Occipital lobe (tissue), 3 donors: ENCODE data around the gene ZNF844. TPM values are rescaled to one million over a fixed set of nuclear protein-coding genes. Genes with fewer than 3 reads are reported as not detected.
A peak's percentile ranks its signal among the peaks of the same experiment; 100 is the strongest.
"Not testable (repeated sequence)": the region's sequence is repeated elsewhere in the genome, so short reads cannot be mapped to it uniquely, and the experiment has no call there.

Source experiments
- DNase-seq: peaks from one replicate; lab custom pipeline; 2025; lab: John Stamatoyannopoulos, UW
- small RNA-seq: library from RNA; depleted of rRNA; stranded (forward); fragments of <200 nt; gene quantifications from one replicate; pipeline ENCODE3, GENCODE V24; 2014
- total RNA-seq: library from RNA; depleted of rRNA; stranded (reverse); fragments of >200 nt; gene quantifications from one replicate; pipeline ENCODE4 v1.2.3, GENCODE V29; 2014

Gene ZNF844
- total RNA-seq, 1 donor from 2014 or later: 13.7 TPM

DNA sequence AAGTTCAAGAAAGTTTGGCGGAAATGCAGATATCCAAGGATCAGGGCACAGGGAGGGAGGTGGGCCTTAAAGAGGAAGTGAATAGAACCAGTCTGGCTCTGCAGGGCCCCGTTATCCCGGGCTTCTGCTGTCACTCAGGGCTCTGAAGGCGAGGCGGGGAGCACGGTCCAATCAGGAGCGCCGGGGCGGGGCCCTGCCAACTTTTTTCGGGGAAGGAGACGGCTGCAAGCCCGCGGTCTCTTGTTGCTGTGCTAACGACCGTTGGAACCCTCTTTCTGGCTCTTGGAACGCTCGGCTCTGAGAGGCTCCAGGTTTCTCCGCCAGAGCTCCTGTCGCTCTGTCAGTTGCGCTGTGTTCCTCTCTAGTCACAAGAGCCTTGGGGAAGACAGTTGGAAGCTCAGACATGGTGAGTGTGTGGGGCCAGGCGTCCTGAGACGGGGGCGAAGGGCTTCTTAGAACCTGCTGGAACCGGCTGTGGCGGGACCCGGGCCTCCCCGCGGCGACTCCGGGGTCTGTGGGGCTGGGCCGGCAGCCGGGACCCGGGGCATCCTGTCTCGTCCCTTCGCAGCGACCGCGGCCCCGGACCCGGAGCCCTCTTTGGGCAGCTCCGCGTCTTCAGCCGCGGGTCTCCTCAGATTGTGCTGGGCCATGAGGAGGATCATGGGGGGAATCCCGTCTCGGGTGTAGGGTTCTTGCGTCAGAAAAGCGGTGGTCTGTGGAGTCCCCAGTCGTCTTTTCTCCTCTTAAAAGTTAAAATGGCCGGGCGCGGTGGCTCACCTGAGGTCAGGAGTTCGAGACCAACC is 27.7 kb downstream of the ZNF844 start:
- DNase-seq: peak; percentile 28

GRCh38 chr19:12092956-12093355 is 28.4 kb downstream of the ZNF844 start:
- DNase-seq: no peak

DNA sequence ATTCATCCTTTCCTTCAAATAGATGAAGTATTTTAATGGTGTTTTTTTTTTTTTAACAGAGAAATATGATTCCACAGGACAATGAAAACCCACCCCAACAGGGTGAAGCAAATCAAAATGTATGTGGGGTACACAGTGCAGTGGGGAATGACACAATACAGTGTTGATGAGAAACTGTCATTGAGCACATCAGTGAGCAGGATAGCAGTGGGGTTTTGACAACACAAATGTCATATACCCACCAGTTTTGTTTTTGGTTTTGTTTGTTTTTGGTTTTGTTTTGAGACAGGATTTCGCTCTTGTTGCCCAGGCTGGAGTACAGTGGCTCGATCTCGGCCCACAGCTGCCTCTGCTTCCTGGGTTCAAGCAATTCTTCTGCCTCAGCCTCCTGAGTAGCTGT is 29.2 kb downstream of the ZNF844 start:
- DNase-seq: no peak

GRCh38 chr19:12095111-12095790 is 30.7 kb downstream of the ZNF844 start:
- DNase-seq: no peak

GRCh38 chr19:12098040-12098439 is 33.5 kb downstream of the ZNF844 start:
- no peak for DNase-seq

- DNase-seq: not testable (repeated sequence)
Measured at GRCh38 chr19:12103909-12104308, 39.4 kb downstream of the ZNF844 start.

GRCh38 chr19:12111176-12111575 is 46.6 kb downstream of the ZNF844 start:
- no peak for DNase-seq

DNA sequence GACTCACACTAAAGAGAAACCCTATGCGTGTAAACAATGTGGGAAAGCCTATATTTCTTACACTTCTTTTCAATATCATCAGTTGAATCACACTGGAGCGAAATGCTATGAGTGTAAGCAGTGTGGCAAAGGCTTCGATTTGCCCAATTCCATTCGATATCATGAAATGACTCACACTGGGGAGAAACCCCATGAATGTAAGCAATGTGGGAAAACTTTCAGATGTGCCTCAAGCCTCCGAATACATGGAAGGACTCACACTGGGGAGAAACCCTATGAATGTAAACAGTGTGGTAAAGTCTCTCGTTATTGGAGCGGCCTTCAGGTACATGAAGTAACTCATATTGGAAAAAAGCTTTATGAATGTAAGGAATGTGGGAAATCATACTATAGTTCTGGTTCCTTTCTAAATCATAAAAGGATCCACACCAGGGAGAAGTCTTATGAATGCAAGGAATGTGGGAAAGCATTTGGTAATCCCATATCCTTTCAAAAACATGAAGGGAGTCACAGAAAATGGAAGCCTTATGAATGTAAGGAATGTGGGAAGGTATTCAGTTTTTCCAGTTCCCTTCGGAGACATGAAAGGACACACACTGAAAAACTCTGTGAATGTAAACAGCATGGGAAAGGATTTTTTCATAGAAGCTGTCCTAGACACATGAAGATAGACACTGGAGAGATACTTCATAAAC is 47.6 kb downstream of the ZNF844 start:
- no peak for DNase-seq

- no peak for DNase-seq
Measured at GRCh38 chr19:12112701-12113100, 48.2 kb downstream of the ZNF844 start.

DNA sequence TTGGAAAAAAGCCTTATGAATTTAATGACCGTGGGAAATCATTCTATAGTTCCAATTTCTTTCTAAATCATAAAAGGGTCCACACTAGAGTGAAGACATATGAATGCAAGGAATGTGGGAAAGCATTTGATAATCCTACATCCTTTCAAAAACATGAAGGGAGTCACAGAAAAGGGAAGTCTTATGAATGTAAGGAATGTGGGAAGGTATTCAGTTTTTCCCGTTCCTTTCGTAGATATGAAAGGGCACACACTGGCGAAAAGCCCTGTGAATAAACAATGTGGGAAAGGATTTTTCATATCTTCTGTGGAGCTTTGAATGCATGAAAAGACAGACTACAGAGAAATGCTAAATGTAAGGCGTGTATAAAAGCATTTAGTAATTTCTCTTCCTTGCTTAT is 48.6 kb downstream of the ZNF844 start:
- DNase-seq: no peak

GRCh38 chr19:12117201-12117970 is 52.9 kb downstream of the ZNF844 start:
- no peak for DNase-seq

- no peak for DNase-seq
Measured at GRCh38 chr19:12126707-12127106, 62.2 kb downstream of the ZNF844 start.

Small RNA genes lying within 50 kb of the gene (small RNA-seq; reads per million reads assigned to genes)
- not detected for gene RF00019
- not detected for gene RNA5SP465
- gene RNA5SP466: not detected
- gene RNA5SP467: not detected

Other genes starting within 250 kb of the ZNF844 start
- gene ZNF439, start 216.0 kb upstream of the ZNF844 start, total RNA-seq: 36.5 TPM
- gene ZNF69, start 176.9 kb upstream of the ZNF844 start, total RNA-seq: 20.4 TPM
- gene ZNF700, start 139.6 kb upstream of the ZNF844 start, total RNA-seq: 18.9 TPM
- gene ZNF763, start 99.7 kb upstream of the ZNF844 start, total RNA-seq: 6.7 TPM
- gene ZNF433, start 29.1 kb upstream of the ZNF844 start, total RNA-seq: 19.5 TPM
- 0.31 TPM for gene ZNF878, start 11.8 kb upstream of the ZNF844 start, total RNA-seq
- gene ZNF20, start 75.6 kb downstream of the ZNF844 start, total RNA-seq: 14.3 TPM
- gene ZNF625, start 92.0 kb downstream of the ZNF844 start, total RNA-seq: 37.6 TPM
- 29.3 TPM for gene ZNF136, start 98.4 kb downstream of the ZNF844 start, total RNA-seq
- 18.6 TPM for gene ZNF44, start 230.2 kb downstream of the ZNF844 start, total RNA-seq